ENCODE measurements around the gene NUDT4.
A peak's percentile ranks its signal among the peaks of the same experiment; 100 is the strongest.
"Not testable (repeated sequence)": the region's sequence is repeated elsewhere in the genome, so short reads cannot be mapped to it uniquely, and the experiment has no call there.

NUDT4 gene

GRCh38 chr12:93429852-93430251, 52.1 kb downstream of the NUDT4 start:
- DNase-seq, result no peak

- no peak for DNase-seq
Measured at GRCh38 chr12:93430280-93430679, 52.6 kb downstream of the NUDT4 start.

- DNase-seq, result not testable (repeated sequence)
Measured at GRCh38 chr12:93432031-93432430, 54.3 kb downstream of the NUDT4 start.

- no peak for DNase-seq
Measured at GRCh38 chr12:93434256-93434865, 56.6 kb downstream of the NUDT4 start.

GRCh38 chr12:93438266-93439050, 60.7 kb downstream of the NUDT4 start:
- no peak for DNase-seq

- DNase-seq, result no peak
Measured at GRCh38 chr12:93440043-93440835, 62.5 kb downstream of the NUDT4 start.

GRCh38 chr12:93441081-93441616, 63.4 kb downstream of the NUDT4 start:
- no peak for DNase-seq

- DNase-seq, result peak; percentile 95
Measured at GRCh38 chr12:93441617-93442410, 64.1 kb downstream of the NUDT4 start, which contains the start of gene UBE2N. TSS of gene UBE2N (minus strand) at chr12:93441947. CDS start at chr12:93441884, 63 bp downstream.

- DNase-seq, result no peak
Measured at GRCh38 chr12:93442411-93443340, 65.0 kb downstream of the NUDT4 start.

- DNase-seq, result no peak
Measured at GRCh38 chr12:93443576-93443975, 65.9 kb downstream of the NUDT4 start.

- no peak for DNase-seq
Measured at GRCh38 chr12:93447555-93448290, 70.0 kb downstream of the NUDT4 start.

- DNase-seq, result no peak
Measured at GRCh38 chr12:93448796-93449195, 71.1 kb downstream of the NUDT4 start.

GRCh38 chr12:93449277-93449676, 71.6 kb downstream of the NUDT4 start:
- DNase-seq, result no peak

GRCh38 chr12:93451423-93452158, 73.9 kb downstream of the NUDT4 start:
- DNase-seq, result no peak

GRCh38 chr12:93453633-93454032, 75.9 kb downstream of the NUDT4 start:
- DNase-seq, result no peak

- no peak for DNase-seq
Measured at GRCh38 chr12:93456077-93456476, 78.4 kb downstream of the NUDT4 start.
